HL-60 (cell line): ENCODE data around the gene KLRC3.
A peak's percentile ranks its signal among the peaks of the same experiment; 100 is the strongest.
"Not testable (repeated sequence)": the region's sequence is repeated elsewhere in the genome, so short reads cannot be mapped to it uniquely, and the experiment has no call there.

Source experiments
- DNase-seq, 2 experiments: peaks; one replicate each; pipeline ENCODE4 v3.0.0-alpha.2; 2010 to 2020; ENCODE audit warnings: low read depth in 1 of 2, low spot score in 1 of 2
- H3K27ac ChIP-seq: fragments of 250-450 bp; sonication (Bioruptor Pico); replicated peaks from 2 replicates; pipeline ENCODE4 v1.5.1; 2020; ENCODE audit warnings: mild to moderate bottlenecking, moderate library complexity
- H3K27me3 ChIP-seq: fragments of 250-450 bp; sonication (Bioruptor Pico); 2 replicates; pipeline ENCODE4 v1.5.1; 2021; ENCODE audit warnings: mild to moderate bottlenecking, moderate library complexity; ENCODE audit not compliant: insufficient read depth, poor library complexity, severe bottlenecking
- H3K4me3 ChIP-seq: replicated peaks from 2 replicates; pipeline ENCODE4 v1.5.1; 2011; ENCODE audit warnings: mild to moderate bottlenecking, control low read depth, low read length; ENCODE audit not compliant: insufficient read depth
- CTCF ChIP-seq: IDR thresholded peaks from one replicate; pipeline ENCODE4 v1.5.1; 2011; ENCODE audit warnings: low read length, control low read depth, inconsistent platforms; ENCODE audit not compliant: insufficient read depth
- GABPA ChIP-seq: IDR thresholded peaks from 2 replicates; pipeline ENCODE4 v1.6.1; 2012; ENCODE audit warnings: low read depth
- POLR2AphosphoS5 ChIP-seq: IDR thresholded peaks from 2 replicates; pipeline ENCODE4 v1.6.1; 2012; ENCODE audit warnings: low read depth
- REST ChIP-seq: IDR thresholded peaks from 2 replicates; pipeline ENCODE4 v1.6.1; 2012; ENCODE audit warnings: low read depth; ENCODE audit not compliant: insufficient replicate concordance
- SPI1 ChIP-seq: IDR thresholded peaks from 2 replicates; pipeline ENCODE4 v1.6.1; 2012; ENCODE audit warnings: low read depth, mild to moderate bottlenecking, borderline replicate concordance

Gene KLRC3

GRCh38 chr12:10424260-10424899 is 4.0 kb upstream of the KLRC3 start:
- H3K27me3 ChIP-seq, H3K27ac ChIP-seq, DNase-seq, H3K4me3 ChIP-seq: not testable (repeated sequence)

- H3K27ac ChIP-seq, H3K27me3 ChIP-seq, H3K4me3 ChIP-seq, DNase-seq: not testable (repeated sequence)
Measured at GRCh38 chr12:10422159-10422558, 1.8 kb upstream of the KLRC3 start.

GRCh38 chr12:10409392-10409791 is 11.0 kb downstream of the KLRC3 start, which contains the start of gene KLRC4:
Gene KLRC4, minus strand, starts transcription at chr12:10409757. Its CDS starts 182 bp downstream, at chr12:10409575.
- Histone ChIP-seq H3K27ac (no peak within 1 kb of the TSS), H3K27me3 (no peaks in the 10 kb centered on the region), H3K4me3 (no peak within 1 kb of the TSS)
- peak; percentile 22 to 64 for DNase-seq
- TF ChIP-seq CTCF (no peak), REST (no peak), GABPA (no peak), POLR2AphosphoS5 (no peak; the same call in 1 of the 2 replicates), SPI1 (peak; percentile 2; the same call in 1 of the 2 replicates)

- H3K4me3 ChIP-seq: no peak overlapping the region
Measured at GRCh38 chr12:10408842-10409241, 11.6 kb downstream of the KLRC3 start.

More at GRCh38 chr12:10408842-10409241, 11.6 kb downstream of the KLRC3 start:
- H3K27me3 ChIP-seq: no peaks in the 10 kb centered on the region
- H3K27ac ChIP-seq: no peak overlapping the region
- no peak for TF ChIP-seq GABPA
- TF ChIP-seq POLR2AphosphoS5: no peak
- no peak for TF ChIP-seq SPI1
- no peak for TF ChIP-seq CTCF
- TF ChIP-seq REST: no peak
- no peak for DNase-seq
